ENCODE measurements around the gene GRN.

Gene GRN

DNA sequence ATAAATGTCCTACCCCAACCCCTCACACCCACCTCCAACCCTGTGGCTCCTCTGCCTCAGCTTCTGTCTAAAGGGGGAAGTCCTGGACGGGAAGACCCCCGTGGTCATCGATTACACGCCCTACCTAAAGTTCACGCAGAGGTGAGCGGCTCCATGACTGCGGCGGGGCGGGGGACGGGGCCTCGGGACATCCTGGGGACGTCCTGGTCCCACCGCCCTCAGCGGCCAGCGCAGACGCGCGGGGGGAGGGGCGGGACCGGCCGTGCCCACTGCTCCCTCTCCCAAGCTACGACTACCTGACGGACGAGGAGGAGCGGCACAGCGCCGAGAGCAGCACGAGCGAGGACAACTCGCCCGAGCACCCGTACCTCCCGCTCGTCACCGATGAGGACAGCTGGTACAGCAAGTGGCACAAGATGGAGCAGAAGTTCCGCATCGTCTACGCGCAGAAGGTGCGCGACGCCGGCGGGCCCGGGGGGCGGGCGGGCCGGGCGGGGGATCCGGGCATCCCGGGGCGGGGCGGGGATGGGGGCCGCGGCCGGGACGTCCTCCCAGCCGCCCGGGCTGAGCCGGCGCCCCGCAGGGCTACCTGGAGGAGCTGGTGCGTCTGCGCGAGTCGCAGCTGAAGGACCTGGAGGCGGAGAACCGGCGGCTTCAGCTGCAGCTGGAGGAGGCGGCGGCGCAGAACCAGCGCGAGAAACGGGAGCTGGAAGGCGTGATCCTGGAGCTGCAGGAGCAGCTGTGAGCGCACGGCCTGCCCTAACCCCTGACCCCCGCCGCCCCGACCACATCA, 30.0 kb upstream of the GRN start:
- DNase-seq (peak; percentile 42), ATAC-seq (ENCODE audit: insufficient read depth, low read depth) (peak; percentile 65)
- Histone ChIP-seq H3K27me3 (ENCODE audit: insufficient read depth, low read length, poor library complexity) (peaks cover 17% of the 10 kb centered on the region), H3K4me2 (ENCODE audit: insufficient read depth, low read length) (peak overlapping the region; percentile 41; the same call in 1 of the 2 replicates), H3K4me3 (ENCODE audit: low read depth in 1 of 2, low read length in 2 of 2) (no peak overlapping the region), H3K79me2 (ENCODE audit: insufficient read depth, low read length) (no peaks in the 10 kb centered on the region), H3K36me3 (ENCODE audit: insufficient read depth, low read length) (peaks cover 9% of the 10 kb centered on the region), H2AFZ (ENCODE audit: low read depth, low read length) (no peak overlapping the region), H4K20me1 (ENCODE audit: insufficient read depth, low read length) (peaks cover 13% of the 10 kb centered on the region), H3K27ac (ENCODE audit: low read length) (no peak overlapping the region), H3K9ac (ENCODE audit: low read depth, low read length) (no peak overlapping the region), H3K9me3 (ENCODE audit: insufficient read depth, low read length, severe bottlenecking) (no peaks in the 10 kb centered on the region), H3K4me1 (ENCODE audit: insufficient read depth, low read length) (no peaks in the 10 kb centered on the region)
- TF ChIP-seq, protein P1, sequence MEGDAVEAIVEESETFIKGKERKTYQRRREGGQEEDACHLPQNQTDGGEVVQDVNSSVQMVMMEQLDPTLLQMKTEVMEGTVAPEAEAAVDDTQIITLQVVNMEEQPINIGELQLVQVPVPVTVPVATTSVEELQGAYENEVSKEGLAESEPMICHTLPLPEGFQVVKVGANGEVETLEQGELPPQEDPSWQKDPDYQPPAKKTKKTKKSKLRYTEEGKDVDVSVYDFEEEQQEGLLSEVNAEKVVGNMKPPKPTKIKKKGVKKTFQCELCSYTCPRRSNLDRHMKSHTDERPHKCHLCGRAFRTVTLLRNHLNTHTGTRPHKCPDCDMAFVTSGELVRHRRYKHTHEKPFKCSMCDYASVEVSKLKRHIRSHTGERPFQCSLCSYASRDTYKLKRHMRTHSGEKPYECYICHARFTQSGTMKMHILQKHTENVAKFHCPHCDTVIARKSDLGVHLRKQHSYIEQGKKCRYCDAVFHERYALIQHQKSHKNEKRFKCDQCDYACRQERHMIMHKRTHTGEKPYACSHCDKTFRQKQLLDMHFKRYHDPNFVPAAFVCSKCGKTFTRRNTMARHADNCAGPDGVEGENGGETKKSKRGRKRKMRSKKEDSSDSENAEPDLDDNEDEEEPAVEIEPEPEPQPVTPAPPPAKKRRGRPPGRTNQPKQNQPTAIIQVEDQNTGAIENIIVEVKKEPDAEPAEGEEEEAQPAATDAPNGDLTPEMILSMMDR (IDR thresholded peaks at IDR 0.05; ENCODE audit: borderline replicate concordance, extremely low read depth, low read length, poor library complexity, severe bottlenecking): no peak
- no peak for TF ChIP-seq EZH2 (IDR thresholded peaks at IDR 0.05; ENCODE audit: borderline replicate concordance, low read depth, low read length, severe bottlenecking)

DNA sequence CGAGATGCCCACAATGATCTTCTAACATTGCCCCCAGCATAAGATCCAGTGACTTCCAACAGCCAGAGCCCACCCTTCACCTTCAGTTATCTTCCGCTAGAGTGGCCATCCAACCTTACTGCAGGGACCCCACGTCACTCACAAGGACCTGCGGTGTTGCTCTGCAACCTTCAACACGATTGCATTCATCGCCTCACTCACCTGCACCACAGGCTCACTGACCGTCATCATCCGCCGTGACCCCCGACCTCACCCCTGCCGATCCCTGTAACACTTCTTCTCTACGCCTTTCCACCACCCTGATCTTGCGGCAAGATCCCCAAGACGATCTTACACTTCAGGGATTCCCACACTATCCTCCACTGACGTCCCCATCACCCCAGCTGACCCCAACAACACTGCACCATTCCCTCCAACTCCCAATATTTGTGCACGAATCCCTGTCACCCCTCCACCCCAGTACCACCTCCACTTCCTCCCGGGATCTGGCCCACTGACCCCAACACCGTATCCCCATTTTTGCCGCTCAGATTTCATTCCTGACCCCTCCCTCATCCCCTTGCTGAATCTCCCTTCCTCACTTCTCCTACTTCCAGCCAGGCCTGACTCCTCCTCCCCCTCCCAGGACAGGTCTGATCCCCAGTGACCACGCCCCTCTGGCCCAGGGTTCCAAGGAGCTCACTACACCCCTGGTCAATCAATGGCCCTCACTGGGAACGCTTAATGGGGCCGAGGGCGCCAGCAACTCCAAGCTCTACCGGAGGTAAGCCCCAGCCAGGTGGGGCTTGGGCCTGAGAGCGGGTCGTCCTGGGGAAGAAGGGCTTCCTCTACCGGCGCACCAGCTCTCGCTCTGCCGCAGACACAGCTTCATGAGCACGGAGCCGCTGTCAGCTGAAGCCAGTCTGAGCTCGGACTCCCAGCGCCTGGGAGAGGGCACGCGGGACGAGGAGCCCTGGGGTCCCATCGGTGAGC, 29.1 kb upstream of the GRN start:
- peaks cover 19% of the 10 kb centered on the region for H4K20me1 ChIP-seq (ENCODE audit: insufficient read depth, low read length)
- H3K9ac ChIP-seq (ENCODE audit: low read depth, low read length): no peak overlapping the region
- no peak overlapping the region for H3K4me3 ChIP-seq (ENCODE audit: low read depth in 1 of 2, low read length in 2 of 2)
- H3K27me3 ChIP-seq (ENCODE audit: insufficient read depth, low read length, poor library complexity): peaks cover 17% of the 10 kb centered on the region
- peaks cover 18% of the 10 kb centered on the region for H3K36me3 ChIP-seq (ENCODE audit: insufficient read depth, low read length)
- no peaks in the 10 kb centered on the region for H3K9me3 ChIP-seq (ENCODE audit: insufficient read depth, low read length, severe bottlenecking)
- H3K27ac ChIP-seq (ENCODE audit: low read length): no peak overlapping the region
- ATAC-seq (ENCODE audit: insufficient read depth, low read depth): no peak
- no peak overlapping the region for H3K4me2 ChIP-seq (ENCODE audit: insufficient read depth, low read length)
- H3K4me1 ChIP-seq (ENCODE audit: insufficient read depth, low read length): no peaks in the 10 kb centered on the region
- DNase-seq: no peak
- no peak overlapping the region for H2AFZ ChIP-seq (ENCODE audit: low read depth, low read length)
- TF ChIP-seq, protein P1 (IDR thresholded peaks at IDR 0.05; ENCODE audit: borderline replicate concordance, extremely low read depth, low read length, poor library complexity, severe bottlenecking): no peak
- H3K79me2 ChIP-seq (ENCODE audit: insufficient read depth, low read length): no peaks in the 10 kb centered on the region

DNA sequence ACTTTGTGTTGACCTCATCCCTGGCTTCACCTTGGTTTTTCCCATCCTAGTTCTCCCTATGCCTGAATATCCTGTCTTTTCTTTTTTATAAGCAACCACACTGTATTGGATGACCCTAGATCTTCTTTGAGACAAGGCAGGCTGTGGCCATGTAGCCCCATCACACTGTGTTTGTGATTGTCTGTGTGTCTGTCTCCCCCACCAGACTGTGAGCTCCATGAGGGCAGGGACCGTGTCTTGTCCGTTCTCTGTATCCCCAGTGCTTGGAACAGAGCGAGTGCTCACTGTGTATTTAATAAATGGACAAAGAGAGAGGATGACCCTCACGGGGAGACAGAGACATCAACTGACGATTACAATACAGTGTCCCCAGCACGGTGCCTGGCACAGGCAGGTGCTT, 27.6 kb upstream of the GRN start:
- H3K27me3 ChIP-seq (ENCODE audit: insufficient read depth, low read length, poor library complexity): peaks cover 17% of the 10 kb centered on the region
- peaks cover 4% of the 10 kb centered on the region for H3K4me1 ChIP-seq (ENCODE audit: insufficient read depth, low read length)
- no peak overlapping the region for H3K4me3 ChIP-seq (ENCODE audit: low read depth in 1 of 2, low read length in 2 of 2)
- H3K27ac ChIP-seq (ENCODE audit: low read length): no peak overlapping the region
- peaks cover 4% of the 10 kb centered on the region; the same call in 1 of the 2 replicates for H3K79me2 ChIP-seq (ENCODE audit: insufficient read depth, low read length)
- no peak overlapping the region for H3K9ac ChIP-seq (ENCODE audit: low read depth, low read length)
- H3K9me3 ChIP-seq (ENCODE audit: insufficient read depth, low read length, severe bottlenecking): no peaks in the 10 kb centered on the region
- no peak for ATAC-seq (ENCODE audit: insufficient read depth, low read depth)
- peaks cover 27% of the 10 kb centered on the region for H4K20me1 ChIP-seq (ENCODE audit: insufficient read depth, low read length)
- no peak for DNase-seq
- peaks cover 33% of the 10 kb centered on the region for H3K36me3 ChIP-seq (ENCODE audit: insufficient read depth, low read length)
- no peak overlapping the region for H3K4me2 ChIP-seq (ENCODE audit: insufficient read depth, low read length)
- TF ChIP-seq EZH2 (IDR thresholded peaks at IDR 0.05; ENCODE audit: borderline replicate concordance, low read depth, low read length, severe bottlenecking): no peak
- TF ChIP-seq, protein P1 (IDR thresholded peaks at IDR 0.05; ENCODE audit: borderline replicate concordance, extremely low read depth, low read length, poor library complexity, severe bottlenecking): no peak
- H2AFZ ChIP-seq (ENCODE audit: low read depth, low read length): no peak overlapping the region
